ENCODE results near the gene PTPN23. TPM values are rescaled to one million over a fixed set of nuclear protein-coding genes. Genes with fewer than 3 reads are reported as not detected.

PTPN23 gene
- polyA plus RNA-seq, 4 donors = 10.3 to 34.3 (median 13.9) TPM

GRCh38 chr3:47428662-47429061, 47.8 kb downstream of the PTPN23 start:
- H3K9me3 ChIP-seq (ENCODE audit: control insufficient read depth in 2 of 2, insufficient read depth in 1 of 2, low read depth in 1 of 2, low read length in 1 of 2) = no peaks in the 10 kb centered on the region
- 86 to 91% (median 91%) methylated on average over 6 of the region's 6 CpGs for WGBS, 3 donors
- DNase-seq = no peak
- no peak for FAIRE-seq
- H3K4me1 ChIP-seq (ENCODE audit: control insufficient read depth in 3 of 3, insufficient read depth in 2 of 3, low read depth in 1 of 3, low read length in 2 of 3) = peaks cover 0 to 25% (median 12%) of the 10 kb centered on the region in 3 donors
- no peak overlapping the region for H3K4me3 ChIP-seq (ENCODE audit: low read depth in 1 of 3, low read length in 3 of 3)
- H3K36me3 ChIP-seq (ENCODE audit: control insufficient read depth in 3 of 3, insufficient read depth in 2 of 3, low read depth in 1 of 3, low read length in 3 of 3) = peaks cover 4 to 78% (median 17%) of the 10 kb centered on the region in 3 donors
- H3K27ac ChIP-seq (ENCODE audit: low read depth in 1 of 3, low read length in 2 of 3) = no peak overlapping the region
- no peaks in the 10 kb centered on the region for H3K27me3 ChIP-seq (ENCODE audit: control insufficient read depth in 3 of 3, insufficient read depth in 3 of 3, low read length in 3 of 3)

DNA sequence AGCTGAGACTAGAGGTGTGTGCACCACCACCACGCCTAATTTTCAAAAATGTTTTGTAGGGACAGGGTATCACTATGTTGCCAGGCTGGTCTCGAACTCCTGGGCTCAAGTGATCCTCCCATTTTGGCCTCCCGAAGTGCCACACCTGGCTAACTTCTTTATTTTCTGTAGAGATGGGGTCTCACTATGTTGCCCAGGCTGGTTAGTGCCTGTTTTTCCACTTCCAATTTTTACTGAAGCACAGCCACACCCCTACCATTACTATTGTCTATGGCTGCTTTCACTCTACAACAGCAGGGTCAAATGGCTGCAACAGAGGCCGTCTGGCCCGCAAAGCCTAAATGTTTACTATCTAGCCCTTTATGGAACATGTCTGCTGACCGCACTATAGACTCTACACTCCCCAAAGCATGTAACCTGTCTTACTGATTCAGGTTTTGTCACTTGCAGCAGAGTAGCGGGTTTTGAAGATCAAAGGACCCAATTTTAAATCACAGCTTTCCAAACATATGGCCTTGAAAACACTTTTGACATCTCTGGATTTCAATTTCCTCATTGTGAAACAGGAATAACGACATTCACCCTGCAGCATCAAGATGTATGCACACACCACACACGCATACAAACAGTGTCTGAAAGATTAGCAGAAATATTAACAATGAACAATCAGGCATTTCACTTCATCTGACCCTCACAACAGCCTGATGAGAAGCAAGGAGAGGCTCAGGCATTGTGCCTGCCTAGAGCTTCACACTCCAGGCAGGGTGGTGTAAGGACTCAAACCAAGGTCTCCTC, 48.9 kb downstream of the PTPN23 start:
- no peaks in the 10 kb centered on the region for H3K9me3 ChIP-seq (ENCODE audit: control insufficient read depth in 2 of 2, insufficient read depth in 1 of 2, low read depth in 1 of 2, low read length in 1 of 2)
- FAIRE-seq = no peak
- H3K27me3 ChIP-seq (ENCODE audit: control insufficient read depth in 3 of 3, insufficient read depth in 3 of 3, low read length in 3 of 3) = no peaks in the 10 kb centered on the region
- no peak overlapping the region for H3K27ac ChIP-seq (ENCODE audit: low read depth in 1 of 3, low read length in 2 of 3)
- H3K4me1 ChIP-seq (ENCODE audit: control insufficient read depth in 3 of 3, insufficient read depth in 2 of 3, low read depth in 1 of 3, low read length in 2 of 3) = peaks cover 0 to 26% (median 7%) of the 10 kb centered on the region in 3 donors
- WGBS, 3 donors = 91 to 93% (median 93%) methylated on average over 9 of the region's 9 CpGs
- DNase-seq = no peak
- H3K36me3 ChIP-seq (ENCODE audit: control insufficient read depth in 3 of 3, insufficient read depth in 2 of 3, low read depth in 1 of 3, low read length in 3 of 3) = peaks cover 10 to 78% (median 26%) of the 10 kb centered on the region in 3 donors
- no peak overlapping the region for H3K4me3 ChIP-seq (ENCODE audit: low read depth in 1 of 3, low read length in 3 of 3)

DNA sequence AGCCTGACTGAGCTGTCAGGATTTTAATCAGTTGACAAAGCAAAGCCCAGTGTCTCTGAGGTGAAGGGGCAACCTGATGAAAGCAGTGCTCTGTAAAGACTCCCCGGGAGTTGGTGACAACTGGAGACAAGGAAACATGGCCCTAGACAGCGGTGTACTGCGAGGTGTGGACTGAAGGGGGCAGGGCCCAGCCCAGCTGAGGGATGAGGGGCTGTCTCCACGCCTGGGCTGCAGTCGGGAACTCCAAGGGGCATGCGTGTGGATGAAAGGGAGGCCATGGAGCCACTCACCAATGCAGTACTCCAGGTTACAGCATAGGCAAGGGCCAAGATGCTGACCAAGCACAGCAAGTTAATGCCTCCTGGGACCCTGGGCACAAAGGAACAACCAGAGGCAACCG, 49.8 kb downstream of the PTPN23 start:
- FAIRE-seq (no peak), DNase-seq (no peak)
- H3K36me3 ChIP-seq (ENCODE audit: control insufficient read depth in 3 of 3, insufficient read depth in 2 of 3, low read depth in 1 of 3, low read length in 3 of 3) = peaks cover 13 to 76% (median 26%) of the 10 kb centered on the region in 3 donors
- peaks cover 0 to 25% (median 3%) of the 10 kb centered on the region in 3 donors for H3K4me1 ChIP-seq (ENCODE audit: control insufficient read depth in 3 of 3, insufficient read depth in 2 of 3, low read depth in 1 of 3, low read length in 2 of 3)
- H3K9me3 ChIP-seq (ENCODE audit: control insufficient read depth in 2 of 2, insufficient read depth in 1 of 2, low read depth in 1 of 2, low read length in 1 of 2) = no peaks in the 10 kb centered on the region
- no peak overlapping the region for H3K4me3 ChIP-seq (ENCODE audit: low read depth in 1 of 3, low read length in 3 of 3)
- no peak overlapping the region for H3K27ac ChIP-seq (ENCODE audit: low read depth in 1 of 3, low read length in 2 of 3)
- no peaks in the 10 kb centered on the region for H3K27me3 ChIP-seq (ENCODE audit: control insufficient read depth in 3 of 3, insufficient read depth in 3 of 3, low read length in 3 of 3)
- 95 to 99% (median 99%) methylated on average over 7 of the region's 7 CpGs for WGBS, 3 donors

- peak overlapping the region in 1 of 3 donors; percentile 30 for H3K27ac ChIP-seq (ENCODE audit: low read depth in 1 of 3, low read length in 2 of 3)
- no peak overlapping the region for H3K4me3 ChIP-seq (ENCODE audit: low read depth in 1 of 3, low read length in 3 of 3)
- DNase-seq = no peak
- peaks cover 0 to 24% (median 2%) of the 10 kb centered on the region in 3 donors for H3K4me1 ChIP-seq (ENCODE audit: control insufficient read depth in 3 of 3, insufficient read depth in 2 of 3, low read depth in 1 of 3, low read length in 2 of 3)
- H3K9me3 ChIP-seq (ENCODE audit: control insufficient read depth in 2 of 2, insufficient read depth in 1 of 2, low read depth in 1 of 2, low read length in 1 of 2) = no peaks in the 10 kb centered on the region
- 67 to 92% (median 83%) methylated on average over 3 of the region's 3 CpGs for WGBS, 3 donors
- no peak for FAIRE-seq
- H3K27me3 ChIP-seq (ENCODE audit: control insufficient read depth in 3 of 3, insufficient read depth in 3 of 3, low read length in 3 of 3) = no peaks in the 10 kb centered on the region
- peaks cover 13 to 73% (median 26%) of the 10 kb centered on the region in 3 donors for H3K36me3 ChIP-seq (ENCODE audit: control insufficient read depth in 3 of 3, insufficient read depth in 2 of 3, low read depth in 1 of 3, low read length in 3 of 3)
These were observed 50.4 kb downstream of the PTPN23 start for GRCh38 chr3:47431225-47431624.

DNA sequence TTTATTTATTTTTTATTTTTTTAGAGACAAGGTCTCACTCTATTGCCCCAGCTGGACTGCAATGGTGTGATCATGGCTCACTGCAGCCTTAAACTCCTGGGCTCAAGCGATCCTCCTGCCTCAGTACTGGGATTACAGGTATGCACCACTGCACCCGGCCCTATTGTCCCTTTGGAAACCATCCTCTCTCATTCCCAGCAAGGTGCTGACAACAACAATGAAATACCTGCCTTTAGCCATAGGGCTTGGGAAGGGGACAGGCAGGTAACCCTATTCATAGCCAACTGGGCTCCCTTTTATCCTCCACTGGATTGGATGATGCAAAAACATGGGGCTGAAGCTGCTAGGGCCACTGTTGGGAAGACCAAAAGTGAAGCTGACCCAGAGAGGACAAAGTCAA, 51.9 kb downstream of the PTPN23 start:
- FAIRE-seq (no peak), DNase-seq (no peak)
- Histone ChIP-seq H3K27ac (ENCODE audit: low read depth in 1 of 3, low read length in 2 of 3) (no peak overlapping the region), H3K27me3 (ENCODE audit: control insufficient read depth in 3 of 3, insufficient read depth in 3 of 3, low read length in 3 of 3) (no peaks in the 10 kb centered on the region), H3K9me3 (ENCODE audit: control insufficient read depth in 2 of 2, insufficient read depth in 1 of 2, low read depth in 1 of 2, low read length in 1 of 2) (no peaks in the 10 kb centered on the region), H3K36me3 (ENCODE audit: control insufficient read depth in 3 of 3, insufficient read depth in 2 of 3, low read depth in 1 of 3, low read length in 3 of 3) (peaks cover 10 to 72% (median 24%) of the 10 kb centered on the region in 3 donors), H3K4me3 (ENCODE audit: low read depth in 1 of 3, low read length in 3 of 3) (no peak overlapping the region), H3K4me1 (ENCODE audit: control insufficient read depth in 3 of 3, insufficient read depth in 2 of 3, low read depth in 1 of 3, low read length in 2 of 3) (peaks cover 0 to 24% (median 2%) of the 10 kb centered on the region in 3 donors)
- whole genome bisulfite sequencing, 3 donors = 96 to 98% (median 98%) methylated on average over 2 of the region's 2 CpGs

DNA sequence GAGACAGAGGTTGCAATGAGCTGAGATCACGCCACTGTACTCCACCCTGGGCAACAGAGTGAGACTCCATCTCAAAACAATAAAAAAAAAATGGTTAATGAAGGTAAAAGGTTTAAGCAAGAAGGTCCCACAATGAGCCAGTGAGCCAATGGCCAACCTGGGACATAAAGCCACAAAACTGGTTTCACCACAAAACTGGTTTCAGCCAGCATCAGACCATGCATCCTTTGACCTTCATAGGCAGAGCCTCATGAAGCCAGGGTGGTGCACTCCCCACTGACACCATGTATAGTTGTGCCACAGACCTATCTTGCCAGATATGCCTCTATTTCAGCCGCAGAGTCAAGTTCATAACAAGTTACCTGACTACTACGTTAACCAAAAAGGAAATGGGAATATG, 53.0 kb downstream of the PTPN23 start:
- 48 to 75% (median 63%) methylated on average over 3 of the region's 3 CpGs for WGBS, 3 donors
- Histone ChIP-seq H3K36me3 (ENCODE audit: control insufficient read depth in 3 of 3, insufficient read depth in 2 of 3, low read depth in 1 of 3, low read length in 3 of 3) (peaks cover 10 to 64% (median 19%) of the 10 kb centered on the region in 3 donors), H3K9me3 (ENCODE audit: control insufficient read depth in 2 of 2, insufficient read depth in 1 of 2, low read depth in 1 of 2, low read length in 1 of 2) (no peaks in the 10 kb centered on the region), H3K4me1 (ENCODE audit: control insufficient read depth in 3 of 3, insufficient read depth in 2 of 3, low read depth in 1 of 3, low read length in 2 of 3) (peaks cover 0 to 24% (median 2%) of the 10 kb centered on the region in 3 donors), H3K27me3 (ENCODE audit: control insufficient read depth in 3 of 3, insufficient read depth in 3 of 3, low read length in 3 of 3) (no peaks in the 10 kb centered on the region), H3K27ac (ENCODE audit: low read depth in 1 of 3, low read length in 2 of 3) (peak overlapping the region in 1 of 3 donors; percentile 55), H3K4me3 (ENCODE audit: low read depth in 1 of 3, low read length in 3 of 3) (no peak overlapping the region)
- FAIRE-seq = no peak
- peak; percentile 49 to 66 for DNase-seq

DNA sequence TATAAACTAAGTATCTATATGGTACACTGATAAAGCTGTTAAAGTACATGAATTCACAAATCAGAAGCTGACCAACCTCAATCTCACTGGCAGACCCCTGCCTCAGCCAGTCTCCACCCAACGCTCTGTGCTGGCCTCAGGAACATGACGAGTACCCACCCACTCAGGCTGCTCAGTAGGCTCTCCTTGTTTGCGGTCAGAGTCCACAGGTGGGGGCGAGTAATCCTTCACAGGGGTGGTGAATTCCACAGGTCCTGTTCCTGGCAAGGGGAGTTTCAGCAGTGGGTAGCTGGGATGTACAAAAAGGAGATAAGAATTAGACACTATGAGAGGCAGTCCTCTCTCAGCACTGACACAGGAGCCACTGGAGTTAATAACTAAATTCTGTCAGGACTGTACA, 54.0 kb downstream of the PTPN23 start:
- DNase-seq (peak; percentile 59 to 63), FAIRE-seq (no peak)
- 28 to 73% (median 51%) methylated on average over 4 of the region's 4 CpGs for WGBS, 3 donors
- Histone ChIP-seq H3K4me3 (ENCODE audit: low read depth in 1 of 3, low read length in 3 of 3) (no peak overlapping the region), H3K27ac (ENCODE audit: low read depth in 1 of 3, low read length in 2 of 3) (peak overlapping the region in 1 of 3 donors; percentile 55), H3K36me3 (ENCODE audit: control insufficient read depth in 3 of 3, insufficient read depth in 2 of 3, low read depth in 1 of 3, low read length in 3 of 3) (peaks cover 10 to 64% (median 20%) of the 10 kb centered on the region in 3 donors), H3K27me3 (ENCODE audit: control insufficient read depth in 3 of 3, insufficient read depth in 3 of 3, low read length in 3 of 3) (no peaks in the 10 kb centered on the region), H3K4me1 (ENCODE audit: control insufficient read depth in 3 of 3, insufficient read depth in 2 of 3, low read depth in 1 of 3, low read length in 2 of 3) (peaks cover 0 to 24% (median 3%) of the 10 kb centered on the region in 3 donors), H3K9me3 (ENCODE audit: control insufficient read depth in 2 of 2, insufficient read depth in 1 of 2, low read depth in 1 of 2, low read length in 1 of 2) (no peaks in the 10 kb centered on the region)

- peaks cover 10 to 65% (median 28%) of the 10 kb centered on the region in 3 donors for H3K36me3 ChIP-seq (ENCODE audit: control insufficient read depth in 3 of 3, insufficient read depth in 2 of 3, low read depth in 1 of 3, low read length in 3 of 3)
- FAIRE-seq (no peak), DNase-seq (no peak)
- no peak overlapping the region for H3K4me3 ChIP-seq (ENCODE audit: low read depth in 1 of 3, low read length in 3 of 3)
- H3K9me3 ChIP-seq (ENCODE audit: control insufficient read depth in 2 of 2, insufficient read depth in 1 of 2, low read depth in 1 of 2, low read length in 1 of 2) = no peaks in the 10 kb centered on the region
- H3K27me3 ChIP-seq (ENCODE audit: control insufficient read depth in 3 of 3, insufficient read depth in 3 of 3, low read length in 3 of 3) = no peaks in the 10 kb centered on the region
- H3K4me1 ChIP-seq (ENCODE audit: control insufficient read depth in 3 of 3, insufficient read depth in 2 of 3, low read depth in 1 of 3, low read length in 2 of 3) = peaks cover 0 to 23% (median 7%) of the 10 kb centered on the region in 3 donors
- WGBS, 3 donors = 53 to 90% (median 64%) methylated on average over 5 of the region's 5 CpGs
- no peak overlapping the region for H3K27ac ChIP-seq (ENCODE audit: low read depth in 1 of 3, low read length in 2 of 3)
These were observed 55.4 kb downstream of the PTPN23 start for GRCh38 chr3:47436180-47436579.
